Right renal pelvis (tissue), 4 donors: ENCODE measurements around the gene PPP2R5A. TPM values are rescaled to one million over a fixed set of nuclear protein-coding genes. Genes with fewer than 3 reads are reported as not detected.
A peak's percentile ranks its signal among the peaks of the same experiment; 100 is the strongest.
"Not testable (repeated sequence)": the region's sequence is repeated elsewhere in the genome, so short reads cannot be mapped to it uniquely, and the experiment has no call there.

Experiments
- DNase-seq, 4 donors: peaks; one replicate each; pipeline ENCODE4 v3.0.0-alpha.2; 2013; ENCODE audit warnings: low read depth in 4 of 4, low spot score in 3 of 4, missing footprints in 1 of 4
- polyA plus RNA-seq, 4 donors: library from polyadenylated mRNA; unstranded; fragments of 120-200 nt; gene quantifications; one replicate each; pipeline ENCODE4 v1.2.1, GENCODE V29; 2013; ENCODE audit not compliant: insufficient read length in 4 of 4

The PPP2R5A gene
- polyA plus RNA-seq, 4 donors, result 32.0 to 43.6 (median 39.6) TPM

GRCh38 chr1:212351588-212352362 lies 66.6 kb downstream of the PPP2R5A start:
- DNase-seq, result no peak

- DNase-seq, result no peak
Observed at GRCh38 chr1:212353181-212353580, 68.0 kb downstream of the PPP2R5A start.

GRCh38 chr1:212354464-212354863 lies 69.3 kb downstream of the PPP2R5A start:
- no peak for DNase-seq

GRCh38 chr1:212355230-212355969 lies 70.2 kb downstream of the PPP2R5A start:
- no peak for DNase-seq

GRCh38 chr1:212359794-212360479 lies 74.7 kb downstream of the PPP2R5A start:
- no peak for DNase-seq

- no peak for DNase-seq
Observed at GRCh38 chr1:212364985-212365384, 79.8 kb downstream of the PPP2R5A start.

- no peak for DNase-seq
Observed at GRCh38 chr1:212366901-212367300, 81.7 kb downstream of the PPP2R5A start.

- DNase-seq, result no peak
Observed at GRCh38 chr1:212367474-212368072, 82.4 kb downstream of the PPP2R5A start.

GRCh38 chr1:212368073-212368484 lies 82.9 kb downstream of the PPP2R5A start:
- DNase-seq, result peak; percentile 14 to 23 (median 18)

- DNase-seq, result no peak
Observed at GRCh38 chr1:212375986-212376385, 90.8 kb downstream of the PPP2R5A start.

- no peak for DNase-seq
Observed at GRCh38 chr1:212377644-212378043, 92.4 kb downstream of the PPP2R5A start.

- DNase-seq, result no peak
Observed at GRCh38 chr1:212379366-212379765, 94.2 kb downstream of the PPP2R5A start.

- no peak for DNase-seq
Observed at GRCh38 chr1:212381397-212382035, 96.3 kb downstream of the PPP2R5A start.

- no peak for DNase-seq
Observed at GRCh38 chr1:212386029-212386428, 100.8 kb downstream of the PPP2R5A start.

GRCh38 chr1:212388985-212389716 lies 103.9 kb downstream of the PPP2R5A start:
- DNase-seq, result no peak

- DNase-seq, result not testable (repeated sequence)
Observed at GRCh38 chr1:212395678-212396437, 110.6 kb downstream of the PPP2R5A start.

GRCh38 chr1:212396638-212397037 lies 111.4 kb downstream of the PPP2R5A start:
- DNase-seq, result no peak

GRCh38 chr1:212397171-212397570 lies 112.0 kb downstream of the PPP2R5A start:
- no peak for DNase-seq

GRCh38 chr1:212401042-212401441 lies 115.8 kb downstream of the PPP2R5A start:
- no peak for DNase-seq
